ENCODE data around the gene MTA3.

MTA3 gene

DNA sequence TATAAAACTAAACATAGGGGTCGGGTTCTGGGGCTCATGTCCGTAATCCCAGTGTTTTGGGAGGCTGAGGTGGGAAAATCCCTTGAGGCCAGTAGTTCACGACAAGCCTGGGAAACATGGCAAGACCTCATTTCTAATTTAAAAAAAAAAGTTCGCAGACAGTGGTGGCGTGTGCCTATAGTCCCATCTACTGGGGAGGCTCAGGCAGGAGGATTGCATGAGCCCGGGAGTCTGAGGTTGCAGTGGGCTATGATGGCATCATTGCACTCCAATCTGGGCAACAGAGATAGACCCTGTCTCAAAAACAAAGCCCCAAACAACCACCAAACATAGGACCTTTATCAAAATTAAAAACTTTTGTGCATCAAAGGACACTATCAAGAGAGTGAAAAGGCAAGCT, 233.7 kb downstream of the MTA3 start:
- ChIA-PET CTCF (no interaction called here), POLR2A (no interaction called here)
- no peak for DNase-seq (ENCODE audit: extremely low spot score)
- TF ChIP-seq, protein P1, sequence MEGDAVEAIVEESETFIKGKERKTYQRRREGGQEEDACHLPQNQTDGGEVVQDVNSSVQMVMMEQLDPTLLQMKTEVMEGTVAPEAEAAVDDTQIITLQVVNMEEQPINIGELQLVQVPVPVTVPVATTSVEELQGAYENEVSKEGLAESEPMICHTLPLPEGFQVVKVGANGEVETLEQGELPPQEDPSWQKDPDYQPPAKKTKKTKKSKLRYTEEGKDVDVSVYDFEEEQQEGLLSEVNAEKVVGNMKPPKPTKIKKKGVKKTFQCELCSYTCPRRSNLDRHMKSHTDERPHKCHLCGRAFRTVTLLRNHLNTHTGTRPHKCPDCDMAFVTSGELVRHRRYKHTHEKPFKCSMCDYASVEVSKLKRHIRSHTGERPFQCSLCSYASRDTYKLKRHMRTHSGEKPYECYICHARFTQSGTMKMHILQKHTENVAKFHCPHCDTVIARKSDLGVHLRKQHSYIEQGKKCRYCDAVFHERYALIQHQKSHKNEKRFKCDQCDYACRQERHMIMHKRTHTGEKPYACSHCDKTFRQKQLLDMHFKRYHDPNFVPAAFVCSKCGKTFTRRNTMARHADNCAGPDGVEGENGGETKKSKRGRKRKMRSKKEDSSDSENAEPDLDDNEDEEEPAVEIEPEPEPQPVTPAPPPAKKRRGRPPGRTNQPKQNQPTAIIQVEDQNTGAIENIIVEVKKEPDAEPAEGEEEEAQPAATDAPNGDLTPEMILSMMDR (IDR thresholded peaks at IDR 0.05; ENCODE audit: control extremely low read depth, extremely low read depth, low read depth, missing control alignments): no peak

DNA sequence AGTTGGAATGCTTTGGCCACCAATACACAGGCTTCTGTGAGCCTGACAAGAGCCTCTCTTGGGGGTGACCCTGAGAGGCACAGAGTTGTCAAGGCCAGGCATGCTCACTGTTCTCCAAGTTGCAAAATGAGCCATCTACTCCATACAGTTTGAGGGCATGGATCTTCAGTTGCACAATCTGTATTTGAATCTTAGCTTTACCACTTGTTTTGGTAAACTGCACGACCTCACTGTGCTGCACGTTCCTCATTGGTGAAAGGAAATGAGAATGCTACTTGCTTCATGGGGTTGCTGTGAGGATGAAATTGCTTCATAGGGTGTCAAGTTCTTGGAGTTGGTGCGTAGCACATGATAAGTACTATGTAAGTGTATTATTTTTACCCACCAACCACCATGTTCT, 235.9 kb downstream of the MTA3 start:
- TF ChIP-seq, protein P1 (IDR thresholded peaks at IDR 0.05; ENCODE audit: control extremely low read depth, extremely low read depth, low read depth, missing control alignments): no peak
- DNase-seq (ENCODE audit: extremely low spot score): no peak
- ChIA-PET POLR2A (no interaction called here), CTCF (no interaction called here)

DNA sequence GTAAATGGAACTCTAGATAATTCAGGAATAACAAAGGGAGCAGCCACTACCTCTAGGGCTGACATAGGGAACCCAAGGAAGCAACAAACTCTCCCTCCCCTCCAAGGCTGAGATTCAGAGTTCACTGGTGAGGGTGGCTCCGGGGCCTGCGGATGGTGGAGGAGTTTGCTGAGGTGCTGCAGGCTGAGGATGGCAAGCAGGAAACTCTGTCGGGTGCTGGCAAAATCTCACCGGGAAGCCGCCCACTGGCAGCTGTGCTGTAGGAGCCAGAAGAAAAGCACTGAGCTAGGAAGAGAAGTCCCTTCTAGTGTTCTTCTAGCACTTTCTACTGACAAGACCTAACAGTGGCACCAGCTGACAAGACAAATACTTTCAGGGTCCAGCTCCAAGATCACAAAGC, 236.5 kb downstream of the MTA3 start:
- no peak for DNase-seq (ENCODE audit: extremely low spot score)
- POLR2A ChIA-PET: no interaction called here
- CTCF ChIA-PET: interaction anchor here (0.9 to 1.5 kb wide), 3 partner anchors 9 to 11 kb away, joined by 3 to 4 read pairs (median 3); no protein-coding TSS in a partner anchor
- TF ChIP-seq, protein P1 (IDR thresholded peaks at IDR 0.05; ENCODE audit: control extremely low read depth, extremely low read depth, low read depth, missing control alignments): no peak

Data from GM10248 (cell line).